ENCODE measurements around the gene SSBP1.

GRCh38 chr7:141737836-141738591 lies at the start of gene SSBP1:
- peak; percentile 42 to 72 (median 62) for TF ChIP-seq CTCF (IDR thresholded peaks at IDR 0.05)
- peak; percentile 78 for TF ChIP-seq POLR2AphosphoS5 (IDR thresholded peaks at IDR 0.05)
- peak; percentile 24 to 49 for TF ChIP-seq POLR2A (IDR thresholded peaks at IDR 0.05)
- no peak for TF ChIP-seq EP300 (IDR thresholded peaks at IDR 0.05)
